Activated naive CD8-positive, alpha-beta T cell (primary cell): ENCODE measurements around the gene CLEC4F.

Source experiments
- H3K27ac Mint-ChIP-seq: one replicate; pipeline ENCODE4 v1.8.0; 2021; ENCODE audit warnings: mixed read lengths
- H3K27me3 Mint-ChIP-seq: one replicate; pipeline ENCODE4 v1.8.0; 2021; ENCODE audit warnings: mixed read lengths
- H3K36me3 Mint-ChIP-seq: one replicate; pipeline ENCODE4 v1.8.0; 2021; ENCODE audit warnings: mixed read lengths
- H3K4me1 Mint-ChIP-seq: one replicate; pipeline ENCODE4 v1.8.0; 2021; ENCODE audit warnings: low read depth, mixed read lengths
- H3K4me3 Mint-ChIP-seq: one replicate; pipeline ENCODE4 v1.8.0; 2021; ENCODE audit warnings: mild to moderate bottlenecking, mixed read lengths
- H3K9me3 Mint-ChIP-seq: one replicate; pipeline ENCODE4 v1.8.0; 2021; ENCODE audit warnings: low read depth, mixed read lengths

CLEC4F gene

DNA sequence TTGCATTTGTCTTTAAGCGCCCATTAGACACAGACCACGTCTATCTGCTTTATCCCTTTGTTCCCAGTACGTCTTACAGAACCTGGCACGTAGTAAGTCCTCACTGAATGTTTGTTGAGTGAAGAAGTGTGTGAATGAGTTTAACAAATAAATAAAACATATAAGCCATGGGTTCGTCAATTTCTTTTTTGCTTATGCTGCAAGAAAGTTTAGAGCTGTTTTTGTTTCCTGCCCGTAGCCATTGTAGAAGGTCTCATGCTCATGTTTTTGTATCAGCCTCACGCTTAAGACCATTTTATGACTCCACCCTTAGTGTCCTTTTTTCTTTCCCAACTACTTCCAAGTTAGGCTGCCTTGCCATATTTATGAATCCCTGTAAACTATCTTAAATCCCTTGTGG, 54.9 kb downstream of the CLEC4F start:
- Mint-ChIP-seq H3K4me1 (peaks cover 16% of the 10 kb centered on the region), H3K4me3 (no peak overlapping the region), H3K9me3 (no peaks in the 10 kb centered on the region), H3K27ac (no peak overlapping the region), H3K36me3 (peaks cover 2% of the 10 kb centered on the region), H3K27me3 (no peaks in the 10 kb centered on the region)

DNA sequence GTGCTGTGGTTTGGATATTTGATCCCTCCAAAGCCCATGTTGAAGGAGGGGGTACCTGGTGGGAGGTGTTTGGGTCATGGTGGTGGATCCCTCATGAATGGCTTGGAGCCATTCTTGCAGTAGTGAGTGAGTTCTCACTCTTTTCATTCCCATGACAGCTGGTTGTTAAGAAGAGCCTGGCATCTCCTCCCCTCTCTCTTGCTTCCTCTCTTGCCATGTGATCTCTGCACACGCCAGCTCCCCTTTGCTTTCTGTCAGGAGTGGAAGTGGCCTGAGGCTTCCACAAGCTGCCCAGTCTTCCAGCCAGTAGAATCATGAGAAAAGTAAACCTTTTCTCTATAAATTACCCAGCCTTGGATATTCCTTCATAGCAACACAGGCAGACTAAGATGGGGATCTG, 61.0 kb downstream of the CLEC4F start:
- peaks cover 5% of the 10 kb centered on the region for H3K36me3 Mint-ChIP-seq
- peaks cover 5% of the 10 kb centered on the region for H3K27me3 Mint-ChIP-seq
- no peaks in the 10 kb centered on the region for H3K4me1 Mint-ChIP-seq
- H3K4me3 Mint-ChIP-seq = no peak overlapping the region
- H3K9me3 Mint-ChIP-seq = no peaks in the 10 kb centered on the region
- H3K27ac Mint-ChIP-seq = no peak overlapping the region
